HL-60 (cell line): ENCODE results near the gene SLC44A5.

Experiments
- DNase-seq, 2 experiments: peaks; one replicate each; pipeline ENCODE4 v3.0.0-alpha.2; 2010 to 2020; ENCODE audit warnings: low read depth in 1 of 2, low spot score in 1 of 2
- H3K27ac ChIP-seq: fragments of 250-450 bp; sonication (Bioruptor Pico); replicated peaks from 2 replicates; pipeline ENCODE4 v1.5.1; 2020; ENCODE audit warnings: mild to moderate bottlenecking, moderate library complexity
- H3K27me3 ChIP-seq: fragments of 250-450 bp; sonication (Bioruptor Pico); 2 replicates; pipeline ENCODE4 v1.5.1; 2021; ENCODE audit warnings: mild to moderate bottlenecking, moderate library complexity; ENCODE audit not compliant: insufficient read depth, poor library complexity, severe bottlenecking
- H3K4me3 ChIP-seq: replicated peaks from 2 replicates; pipeline ENCODE4 v1.5.1; 2011; ENCODE audit warnings: mild to moderate bottlenecking, control low read depth, low read length; ENCODE audit not compliant: insufficient read depth
- GABPA ChIP-seq: IDR thresholded peaks from 2 replicates; pipeline ENCODE4 v1.6.1; 2012; ENCODE audit warnings: low read depth
- POLR2AphosphoS5 ChIP-seq: IDR thresholded peaks from 2 replicates; pipeline ENCODE4 v1.6.1; 2012; ENCODE audit warnings: low read depth
- SPI1 ChIP-seq: IDR thresholded peaks from 2 replicates; pipeline ENCODE4 v1.6.1; 2012; ENCODE audit warnings: low read depth, mild to moderate bottlenecking, borderline replicate concordance
- TF ChIP-seq, protein P1 (sequence below): IDR thresholded peaks from 2 replicates; pipeline ENCODE4 v1.6.1; 2012; ENCODE audit warnings: low read depth; ENCODE audit not compliant: insufficient replicate concordance
- TF ChIP-seq, protein P2 (sequence below): IDR thresholded peaks from one replicate; pipeline ENCODE4 v1.5.1; 2011; ENCODE audit warnings: low read length, control low read depth, inconsistent platforms; ENCODE audit not compliant: insufficient read depth

The SLC44A5 gene

DNA sequence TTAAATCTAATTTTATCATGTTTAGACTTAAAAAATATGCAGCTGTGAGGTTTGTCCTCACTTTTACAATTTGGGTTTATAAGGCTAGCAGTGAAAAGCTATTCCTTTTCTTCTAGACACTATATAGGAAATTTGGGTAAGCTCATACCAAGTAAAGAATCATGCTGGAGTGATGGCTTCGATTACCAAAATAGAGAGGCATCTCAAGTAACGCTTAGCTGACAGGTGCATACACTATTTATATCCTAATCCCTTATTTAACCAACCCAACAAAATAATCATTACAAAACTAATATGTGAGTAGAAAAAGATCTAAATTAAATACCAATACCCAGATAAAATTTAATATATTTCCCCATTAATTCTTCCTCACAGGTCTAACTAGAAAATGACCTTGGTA is 283.5 kb downstream of the SLC44A5 start:
- DNase-seq, result no peak
- Histone ChIP-seq H3K27me3 (no peaks in the 10 kb centered on the region), H3K27ac (no peak overlapping the region), H3K4me3 (no peak overlapping the region)
- TF ChIP-seq POLR2AphosphoS5 (no peak), GABPA (no peak), SPI1 (no peak)
- TF ChIP-seq, protein P1, sequence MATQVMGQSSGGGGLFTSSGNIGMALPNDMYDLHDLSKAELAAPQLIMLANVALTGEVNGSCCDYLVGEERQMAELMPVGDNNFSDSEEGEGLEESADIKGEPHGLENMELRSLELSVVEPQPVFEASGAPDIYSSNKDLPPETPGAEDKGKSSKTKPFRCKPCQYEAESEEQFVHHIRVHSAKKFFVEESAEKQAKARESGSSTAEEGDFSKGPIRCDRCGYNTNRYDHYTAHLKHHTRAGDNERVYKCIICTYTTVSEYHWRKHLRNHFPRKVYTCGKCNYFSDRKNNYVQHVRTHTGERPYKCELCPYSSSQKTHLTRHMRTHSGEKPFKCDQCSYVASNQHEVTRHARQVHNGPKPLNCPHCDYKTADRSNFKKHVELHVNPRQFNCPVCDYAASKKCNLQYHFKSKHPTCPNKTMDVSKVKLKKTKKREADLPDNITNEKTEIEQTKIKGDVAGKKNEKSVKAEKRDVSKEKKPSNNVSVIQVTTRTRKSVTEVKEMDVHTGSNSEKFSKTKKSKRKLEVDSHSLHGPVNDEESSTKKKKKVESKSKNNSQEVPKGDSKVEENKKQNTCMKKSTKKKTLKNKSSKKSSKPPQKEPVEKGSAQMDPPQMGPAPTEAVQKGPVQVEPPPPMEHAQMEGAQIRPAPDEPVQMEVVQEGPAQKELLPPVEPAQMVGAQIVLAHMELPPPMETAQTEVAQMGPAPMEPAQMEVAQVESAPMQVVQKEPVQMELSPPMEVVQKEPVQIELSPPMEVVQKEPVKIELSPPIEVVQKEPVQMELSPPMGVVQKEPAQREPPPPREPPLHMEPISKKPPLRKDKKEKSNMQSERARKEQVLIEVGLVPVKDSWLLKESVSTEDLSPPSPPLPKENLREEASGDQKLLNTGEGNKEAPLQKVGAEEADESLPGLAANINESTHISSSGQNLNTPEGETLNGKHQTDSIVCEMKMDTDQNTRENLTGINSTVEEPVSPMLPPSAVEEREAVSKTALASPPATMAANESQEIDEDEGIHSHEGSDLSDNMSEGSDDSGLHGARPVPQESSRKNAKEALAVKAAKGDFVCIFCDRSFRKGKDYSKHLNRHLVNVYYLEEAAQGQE, result no peak
- TF ChIP-seq, protein P2, sequence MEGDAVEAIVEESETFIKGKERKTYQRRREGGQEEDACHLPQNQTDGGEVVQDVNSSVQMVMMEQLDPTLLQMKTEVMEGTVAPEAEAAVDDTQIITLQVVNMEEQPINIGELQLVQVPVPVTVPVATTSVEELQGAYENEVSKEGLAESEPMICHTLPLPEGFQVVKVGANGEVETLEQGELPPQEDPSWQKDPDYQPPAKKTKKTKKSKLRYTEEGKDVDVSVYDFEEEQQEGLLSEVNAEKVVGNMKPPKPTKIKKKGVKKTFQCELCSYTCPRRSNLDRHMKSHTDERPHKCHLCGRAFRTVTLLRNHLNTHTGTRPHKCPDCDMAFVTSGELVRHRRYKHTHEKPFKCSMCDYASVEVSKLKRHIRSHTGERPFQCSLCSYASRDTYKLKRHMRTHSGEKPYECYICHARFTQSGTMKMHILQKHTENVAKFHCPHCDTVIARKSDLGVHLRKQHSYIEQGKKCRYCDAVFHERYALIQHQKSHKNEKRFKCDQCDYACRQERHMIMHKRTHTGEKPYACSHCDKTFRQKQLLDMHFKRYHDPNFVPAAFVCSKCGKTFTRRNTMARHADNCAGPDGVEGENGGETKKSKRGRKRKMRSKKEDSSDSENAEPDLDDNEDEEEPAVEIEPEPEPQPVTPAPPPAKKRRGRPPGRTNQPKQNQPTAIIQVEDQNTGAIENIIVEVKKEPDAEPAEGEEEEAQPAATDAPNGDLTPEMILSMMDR, result no peak

DNA sequence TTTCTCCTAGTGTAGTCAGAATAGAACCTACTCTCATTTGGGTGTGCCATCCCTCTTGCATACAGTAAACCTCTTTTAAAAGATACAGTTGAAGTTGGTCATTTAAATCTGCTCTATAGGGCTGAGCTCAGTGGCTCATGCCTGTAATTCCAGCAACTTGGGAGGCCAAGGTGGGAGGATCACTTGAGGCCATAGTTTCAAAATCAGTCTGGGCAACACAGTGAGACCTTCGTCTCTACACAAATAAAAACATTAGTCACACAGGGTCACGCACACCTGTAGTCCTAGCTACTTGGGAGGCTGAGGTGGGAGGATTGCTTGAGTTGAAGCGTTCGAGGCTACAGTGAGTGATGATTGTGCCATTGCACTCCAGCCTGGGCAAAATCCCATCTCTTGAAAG is 292.9 kb downstream of the SLC44A5 start:
- H3K4me3 ChIP-seq, result no peak overlapping the region
- DNase-seq, result no peak
- H3K27me3 ChIP-seq, result no peaks in the 10 kb centered on the region
- TF ChIP-seq, protein P1, result no peak
- no peak for TF ChIP-seq GABPA
- no peak overlapping the region for H3K27ac ChIP-seq

DNA sequence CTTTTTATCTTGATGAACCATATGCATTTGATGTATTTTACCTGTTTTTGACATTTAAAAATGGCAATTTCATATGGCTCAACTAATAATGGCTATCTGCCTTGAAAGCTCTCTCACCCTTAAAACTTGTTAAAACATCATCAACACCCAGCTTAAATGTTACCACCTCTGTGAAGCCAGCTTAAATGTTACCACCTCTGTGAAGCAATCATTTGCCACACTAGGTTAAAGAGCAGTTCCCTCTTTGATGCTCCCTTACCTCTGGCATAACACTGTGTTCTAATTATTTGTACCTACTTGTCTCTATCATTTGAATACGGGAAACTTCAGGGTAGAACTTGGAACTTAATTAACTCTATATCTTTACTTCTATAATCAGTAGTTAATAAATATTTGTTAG is 294.7 kb downstream of the SLC44A5 start:
- H3K27ac ChIP-seq, result no peak overlapping the region
- no peak overlapping the region for H3K4me3 ChIP-seq
- TF ChIP-seq GABPA, result no peak
- TF ChIP-seq SPI1, result no peak
- TF ChIP-seq, protein P2, result no peak
- TF ChIP-seq POLR2AphosphoS5, result no peak
- TF ChIP-seq, protein P1, result no peak
- no peaks in the 10 kb centered on the region for H3K27me3 ChIP-seq
- DNase-seq, result no peak

DNA sequence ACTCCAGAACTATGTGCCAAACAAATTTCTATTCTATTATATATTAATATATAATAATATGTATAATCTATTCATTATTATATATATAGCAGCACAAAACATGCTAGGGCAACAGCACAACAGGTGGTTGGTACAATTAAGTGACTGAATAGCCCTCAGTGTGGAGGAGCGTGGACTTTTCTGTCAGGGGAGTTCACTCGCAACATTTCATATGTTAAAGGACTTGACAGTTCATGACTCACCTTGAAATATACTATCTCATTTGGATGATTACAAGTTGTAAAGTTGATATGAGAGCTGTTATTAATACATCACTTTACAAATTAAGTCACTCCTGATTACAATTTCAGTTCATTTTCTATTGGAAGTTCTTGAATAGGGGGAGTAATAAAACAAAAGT is 298.3 kb downstream of the SLC44A5 start:
- DNase-seq, result no peak
- Histone ChIP-seq H3K27me3 (no peaks in the 10 kb centered on the region), H3K27ac (no peak overlapping the region), H3K4me3 (no peak overlapping the region)
- TF ChIP-seq, protein P1, result no peak
- TF ChIP-seq GABPA, result no peak
- TF ChIP-seq, protein P2, result no peak
